HCEC 1CT (cell line): Measurements from ENCODE around the gene MCF2.

ENCODE experiments used
- DNase-seq: peaks from one replicate; pipeline ENCODE4 v3.0.0-alpha.2; 2017

Gene MCF2

DNA sequence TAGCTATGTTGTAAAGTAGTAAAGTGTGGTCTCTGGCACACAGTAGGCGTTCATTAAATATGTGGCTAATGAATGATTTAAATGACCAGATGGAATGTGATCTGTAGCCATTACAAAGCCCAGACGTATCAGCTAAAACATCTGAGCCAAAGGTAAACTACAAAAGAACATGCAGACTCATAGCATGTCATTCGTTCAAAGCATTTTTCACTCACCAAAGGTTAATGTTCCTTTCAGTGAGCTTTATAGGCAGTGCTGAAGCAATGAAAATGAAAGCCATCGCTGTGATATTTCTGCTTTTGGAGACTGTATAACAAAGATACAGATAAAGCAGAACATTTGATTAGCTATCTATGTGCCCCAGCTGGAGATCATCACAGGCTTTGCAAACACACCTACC is 126.9 kb downstream of the MCF2 start:
- DNase-seq = no peak

DNA sequence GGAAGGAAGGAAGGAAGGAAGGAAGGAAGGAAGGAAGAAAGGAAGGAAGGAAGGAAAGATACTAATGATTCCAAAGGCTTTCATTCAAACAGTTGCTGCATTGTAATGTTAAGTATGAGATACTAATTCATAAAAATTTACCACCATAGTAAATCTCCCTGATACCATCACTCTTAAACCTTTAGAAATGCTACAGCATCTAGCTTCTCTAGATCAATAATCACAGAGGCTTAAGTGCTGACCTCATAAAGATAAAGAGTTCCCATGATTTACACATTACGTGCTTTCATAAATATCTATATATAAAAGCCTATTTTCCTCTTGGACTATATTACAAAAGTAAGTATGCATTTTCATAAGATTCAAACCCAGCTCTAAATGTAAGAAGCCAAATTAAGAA is 141.0 kb downstream of the MCF2 start:
- no peak for DNase-seq

DNA sequence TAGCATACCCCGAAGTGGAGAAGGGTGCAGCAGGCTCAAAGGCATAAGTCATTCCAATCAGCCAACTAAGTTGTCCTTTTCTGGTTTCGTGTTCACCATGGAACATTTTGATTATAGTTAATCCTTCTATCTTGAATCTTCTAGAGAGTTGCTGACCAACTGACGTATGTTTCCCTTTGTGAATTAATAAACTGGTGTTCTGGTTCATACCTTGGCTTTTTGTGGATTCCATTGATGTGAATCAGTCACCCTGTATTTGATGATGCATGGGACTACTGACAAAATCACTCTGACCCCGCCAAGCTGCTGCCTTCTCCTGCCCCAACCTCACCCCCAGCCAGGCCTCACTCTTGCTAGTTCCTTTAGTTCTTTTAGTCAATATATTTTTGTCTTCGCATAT is 144.7 kb downstream of the MCF2 start:
- no peak for DNase-seq

DNA sequence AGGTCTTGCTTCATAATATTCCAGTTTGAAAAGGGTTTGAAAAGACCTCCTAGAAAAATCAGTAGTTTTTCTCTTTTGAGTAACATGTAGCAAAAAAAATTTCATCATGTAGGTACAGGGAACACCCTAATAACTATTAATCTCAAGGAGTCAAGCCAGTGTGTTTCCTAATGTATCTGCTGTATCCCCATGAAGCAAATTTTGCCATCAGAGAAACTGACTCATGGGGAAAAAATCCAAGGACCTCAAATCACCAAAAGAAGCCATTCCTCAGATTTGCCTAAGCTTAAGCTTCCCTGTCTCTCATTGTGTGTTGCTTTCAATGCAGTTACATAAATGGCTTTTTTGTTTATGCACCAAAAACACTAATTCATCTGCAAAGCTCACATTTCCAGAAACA is 147.7 kb downstream of the MCF2 start:
- peak; percentile 9 for DNase-seq

DNA sequence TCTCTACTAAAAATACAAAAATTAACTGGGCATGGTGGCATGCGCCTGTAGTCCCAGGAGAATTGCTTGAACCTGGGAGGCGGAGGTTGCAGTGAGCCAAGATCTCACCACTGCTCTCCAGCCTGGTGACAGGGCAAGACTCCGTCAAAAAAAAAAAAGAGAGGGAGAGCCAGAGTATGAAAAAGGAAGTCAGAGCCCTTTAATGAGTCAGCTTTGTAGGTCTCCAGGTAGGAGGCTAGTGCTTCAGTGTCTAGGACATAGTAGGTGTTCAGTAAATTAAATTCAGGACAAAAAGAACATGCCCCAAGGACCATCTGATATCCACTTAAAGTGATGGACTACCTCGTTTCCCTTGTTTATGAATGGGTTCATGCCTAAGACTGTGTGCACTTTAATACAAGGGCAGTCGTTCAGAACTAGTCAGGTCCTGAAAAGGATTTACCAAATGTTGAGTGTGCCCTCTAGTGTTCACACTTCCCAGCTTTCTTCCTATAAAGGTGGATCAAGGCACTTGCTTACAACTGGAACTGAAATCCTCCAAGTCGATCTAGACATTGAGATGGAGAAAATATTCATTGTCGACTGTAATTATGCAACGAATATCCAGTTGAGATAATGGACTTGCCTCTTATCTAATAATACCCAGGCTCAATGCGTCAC is 148.5 kb downstream of the MCF2 start:
- DNase-seq = peak; percentile 50

DNA sequence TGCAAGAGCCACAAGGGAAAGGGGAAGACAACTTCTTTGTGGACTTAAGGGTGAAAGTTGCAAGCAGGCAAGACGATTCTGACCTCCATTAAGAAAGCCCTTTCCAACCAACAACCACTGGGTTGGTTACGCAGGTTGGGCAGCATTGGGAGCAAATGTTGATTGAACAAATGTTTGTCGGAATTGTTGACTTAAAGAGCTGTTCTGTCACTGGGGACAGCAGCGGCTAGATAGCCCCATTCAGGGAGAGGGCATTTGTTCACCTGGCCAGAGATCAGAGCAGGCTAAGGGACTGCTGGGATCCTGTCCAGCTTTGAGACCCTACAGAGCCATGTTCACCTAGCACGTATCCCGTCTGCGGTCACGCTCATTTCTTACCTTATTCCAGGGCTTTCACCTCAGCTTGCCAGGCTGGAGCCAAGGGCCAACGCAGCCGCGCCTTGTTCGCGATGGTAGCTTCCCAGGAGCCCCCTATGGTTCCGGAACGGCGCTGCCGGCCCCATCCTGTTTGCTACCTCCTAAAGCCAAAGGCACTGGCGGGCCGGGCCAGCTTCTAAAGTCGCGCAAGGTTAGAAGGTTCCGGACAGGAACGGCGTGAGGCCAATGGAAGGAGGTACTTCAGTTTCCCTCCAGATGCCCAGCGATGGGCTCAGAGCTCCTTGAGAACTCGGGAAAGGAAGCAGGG is 152.8 kb downstream of the MCF2 start:
- DNase-seq = no peak

DNA sequence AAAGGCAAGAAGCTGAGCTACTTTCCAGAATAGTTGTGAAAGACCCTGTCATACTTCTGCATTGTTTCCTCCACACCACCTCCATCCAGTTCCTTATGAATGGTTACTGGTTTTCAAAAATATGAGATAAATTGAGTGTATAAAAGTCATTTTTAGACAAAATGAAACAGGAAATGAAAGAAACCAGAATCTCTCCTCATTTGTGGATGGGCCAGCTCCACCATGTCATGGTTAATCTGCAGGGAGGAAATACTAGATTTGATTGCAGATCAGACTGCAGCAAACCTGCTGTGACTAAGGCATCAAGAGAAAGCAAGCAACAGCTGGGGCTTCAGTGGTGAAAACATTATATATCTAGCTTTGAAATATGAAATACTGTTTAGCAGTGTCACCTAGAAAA is 153.6 kb downstream of the MCF2 start:
- DNase-seq = no peak

DNA sequence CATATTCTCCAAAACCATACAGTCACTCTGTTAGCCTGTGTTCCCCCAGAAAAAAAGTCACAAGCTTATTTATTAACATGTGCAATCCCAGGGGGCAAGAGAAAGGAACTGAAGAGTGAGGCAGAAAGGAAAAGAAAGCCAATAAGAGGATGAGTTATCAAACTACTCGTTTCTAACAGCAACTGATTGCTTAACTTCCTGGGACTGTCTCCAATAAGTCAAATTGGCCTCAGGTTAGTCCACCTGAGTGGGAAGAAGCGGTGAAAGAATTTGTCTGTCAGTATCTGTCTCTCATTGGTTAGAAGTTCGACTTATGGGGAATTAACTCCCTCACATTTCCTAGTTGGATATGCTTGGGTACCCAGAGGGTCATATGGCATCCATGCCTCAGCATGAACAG is 163.4 kb downstream of the MCF2 start:
- no peak for DNase-seq

DNA sequence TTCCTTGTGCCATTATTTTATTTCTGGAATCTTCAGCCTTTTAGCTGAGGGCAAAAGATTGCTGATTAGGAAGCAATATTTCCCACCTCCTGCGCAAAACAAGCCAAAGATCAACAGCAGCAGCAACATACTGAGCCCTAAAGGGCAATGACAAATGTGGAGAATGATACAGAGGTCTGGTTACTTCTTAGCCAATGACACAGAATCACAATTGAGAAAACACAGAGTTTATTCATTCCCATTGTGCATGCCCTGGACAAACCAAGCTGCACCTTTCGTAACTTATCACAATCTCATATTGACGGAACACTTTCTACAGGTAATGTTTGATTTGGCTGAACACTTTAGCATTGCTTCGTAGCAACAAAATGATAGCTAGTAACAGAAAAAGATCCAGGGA is 164.0 kb downstream of the MCF2 start:
- DNase-seq = no peak

DNA sequence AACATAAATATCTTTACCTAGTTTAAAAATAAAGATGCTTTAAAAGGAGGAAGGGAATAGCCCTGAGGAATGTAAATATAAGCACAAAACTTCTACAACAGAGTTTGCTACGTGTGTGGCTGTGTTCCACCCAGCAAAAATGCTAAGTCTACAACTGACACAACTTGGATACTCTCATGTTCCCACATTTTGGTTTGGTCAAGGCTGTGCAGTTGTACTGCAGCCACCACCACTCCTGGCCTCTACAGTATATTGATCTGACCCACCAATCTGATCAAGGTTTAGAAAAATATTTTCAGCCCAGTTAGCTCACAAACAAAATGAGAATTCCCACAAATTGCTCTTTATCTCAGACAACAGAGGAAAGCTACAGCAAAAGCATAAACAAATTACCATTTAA is 165.3 kb downstream of the MCF2 start:
- DNase-seq = no peak

DNA sequence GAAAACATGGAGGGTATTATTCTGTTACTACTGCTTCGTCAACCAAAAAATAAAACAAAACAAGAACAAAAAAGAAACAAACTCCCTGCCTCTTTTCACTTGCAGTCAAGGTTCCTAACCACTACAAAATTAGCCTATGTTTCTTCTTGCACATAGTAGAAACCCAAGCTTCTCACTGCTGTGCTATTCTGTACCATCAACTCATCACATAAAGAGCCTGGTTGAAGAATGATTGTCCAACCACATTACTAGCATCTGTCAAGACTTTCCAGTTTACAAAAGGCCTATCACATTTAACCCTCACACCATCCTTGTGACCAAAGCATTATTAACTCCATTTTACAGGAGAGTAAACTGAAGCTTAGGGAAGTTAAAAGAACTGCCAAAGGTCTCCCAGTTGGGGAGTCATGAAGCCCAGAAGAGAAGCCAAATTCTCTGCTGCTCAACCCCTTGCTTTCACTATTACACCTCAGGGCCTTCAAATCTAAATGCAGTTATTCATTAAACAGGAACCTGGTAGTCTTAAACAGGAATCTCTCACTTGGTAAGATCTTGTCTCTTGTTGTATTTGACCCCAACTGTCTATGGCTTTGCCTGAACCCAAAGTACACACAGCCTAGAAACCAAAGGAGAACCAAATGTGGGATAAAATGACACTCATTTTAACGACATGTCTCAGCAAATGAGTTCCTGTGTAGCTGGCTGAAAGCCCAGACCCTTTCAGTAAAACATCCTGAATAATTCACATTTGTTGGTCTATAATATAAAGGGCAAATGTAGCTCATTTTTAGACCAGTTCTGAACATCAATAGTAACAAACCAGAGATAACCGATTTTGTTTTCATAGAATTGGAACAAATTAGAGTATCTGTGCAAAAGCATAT is 168.8 kb downstream of the MCF2 start:
- DNase-seq = no peak

DNA sequence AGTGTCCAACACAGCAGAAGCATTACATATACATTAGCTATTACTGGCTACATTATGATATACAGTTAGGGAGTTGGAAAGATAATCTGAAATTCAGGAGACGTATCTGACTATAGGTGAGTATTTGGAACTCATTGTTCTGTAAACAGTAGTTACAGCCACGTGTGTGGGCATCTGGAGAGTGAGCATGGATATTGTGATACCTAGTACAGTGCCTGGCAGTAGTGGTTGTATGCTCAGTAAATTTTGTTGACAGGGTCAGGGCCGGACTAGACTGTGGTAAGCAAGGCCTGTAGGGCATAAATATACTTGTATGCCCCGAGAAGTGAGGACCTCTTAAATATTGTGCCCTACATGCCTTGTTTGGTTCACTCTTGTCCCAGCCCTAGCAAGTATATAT is 174.5 kb downstream of the MCF2 start:
- no peak for DNase-seq

DNA sequence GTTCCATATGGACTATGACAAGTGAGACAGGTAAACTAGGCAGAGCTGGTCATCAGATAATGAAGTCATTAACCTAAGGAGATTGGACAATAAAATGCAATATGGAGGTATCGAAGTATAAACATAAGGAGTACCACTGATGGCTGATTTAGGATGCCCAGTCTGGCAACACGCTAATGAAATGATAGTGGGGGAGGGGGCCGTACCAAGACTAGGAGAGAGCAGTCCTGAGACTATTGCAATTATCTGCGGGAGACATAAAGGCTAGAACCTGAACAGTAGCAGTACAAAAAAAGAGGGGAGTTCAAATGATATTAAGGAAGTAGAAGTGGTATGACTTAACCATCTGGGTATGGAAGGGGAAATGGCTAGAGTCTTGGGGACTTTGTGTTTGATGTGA is 175.1 kb downstream of the MCF2 start:
- no peak for DNase-seq
